IPS-18c (cell line): ENCODE measurements around the gene DDIAS.

ENCODE experiments used
- H3K4me3 ChIP-seq: 2 replicates; pipeline ENCODE4 v1.7.0; 2013; ENCODE audit warnings: low read depth, mild to moderate bottlenecking, low read length, moderate library complexity; ENCODE audit not compliant: insufficient read depth
- H3K9me3 ChIP-seq: one replicate; pipeline ENCODE4 v1.6.1; 2013; ENCODE audit warnings: mild to moderate bottlenecking, low read length, moderate library complexity; ENCODE audit not compliant: control insufficient read depth, insufficient read depth

The DDIAS gene

DNA sequence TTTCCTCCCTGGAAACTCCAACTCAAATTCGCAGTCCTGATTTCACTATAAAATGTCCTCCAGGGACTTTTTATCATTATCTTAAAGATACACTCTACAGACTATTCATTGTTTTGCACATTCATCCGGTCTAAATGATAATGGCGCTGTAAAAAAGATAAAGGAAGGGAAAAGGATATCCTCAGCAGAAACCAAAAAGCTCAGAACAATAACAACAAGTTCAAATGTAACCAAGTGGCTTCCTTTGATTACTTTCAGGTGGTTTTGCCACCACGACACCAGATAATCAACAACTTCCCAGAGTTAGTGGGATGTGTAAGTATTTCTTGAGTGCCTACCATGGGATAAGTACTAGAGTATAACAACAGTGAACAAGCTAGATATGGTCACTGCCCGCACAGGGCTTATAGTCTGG is 27.6 kb upstream of the DDIAS start:
- no peak overlapping the region for H3K4me3 ChIP-seq
- H3K9me3 ChIP-seq: peaks cover 5% of the 10 kb centered on the region

- H3K9me3 ChIP-seq: peaks cover 5% of the 10 kb centered on the region
- no peak overlapping the region for H3K4me3 ChIP-seq
These were observed 26.7 kb upstream of the DDIAS start for GRCh38 chr11:82874646-82875523.

GRCh38 chr11:82883853-82884252 is 17.7 kb upstream of the DDIAS start:
- no peak overlapping the region for H3K4me3 ChIP-seq
- peaks cover 3% of the 10 kb centered on the region for H3K9me3 ChIP-seq

- Histone ChIP-seq H3K9me3 (no peaks in the 10 kb centered on the region), H3K4me3 (no peak overlapping the region)
These were observed 12.2 kb upstream of the DDIAS start for GRCh38 chr11:82889133-82890001.

DNA sequence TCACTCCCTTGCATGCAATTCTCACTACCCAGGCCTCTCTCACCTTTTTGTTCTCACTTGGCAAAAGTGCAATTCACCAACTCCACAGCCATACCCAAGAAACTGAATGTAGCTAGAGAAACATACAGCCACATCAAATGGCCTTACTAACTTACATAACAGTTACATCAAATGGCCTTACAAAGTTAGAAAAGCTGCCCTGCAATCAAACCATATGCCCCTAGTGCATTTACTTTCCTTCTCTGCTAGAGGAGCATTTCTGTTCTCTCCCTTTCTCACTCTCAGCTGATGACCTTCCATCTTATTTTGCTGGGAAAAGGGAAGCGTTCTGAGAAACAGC is 11.6 kb upstream of the DDIAS start:
- H3K4me3 ChIP-seq: no peak overlapping the region

GRCh38 chr11:82890936-82891335 is 10.6 kb upstream of the DDIAS start:
- H3K4me3 ChIP-seq: no peak overlapping the region
- no peaks in the 10 kb centered on the region for H3K9me3 ChIP-seq

More for the DNA sequence above, 11.6 kb upstream of the DDIAS start:
- H3K9me3 ChIP-seq: no peaks in the 10 kb centered on the region

DNA sequence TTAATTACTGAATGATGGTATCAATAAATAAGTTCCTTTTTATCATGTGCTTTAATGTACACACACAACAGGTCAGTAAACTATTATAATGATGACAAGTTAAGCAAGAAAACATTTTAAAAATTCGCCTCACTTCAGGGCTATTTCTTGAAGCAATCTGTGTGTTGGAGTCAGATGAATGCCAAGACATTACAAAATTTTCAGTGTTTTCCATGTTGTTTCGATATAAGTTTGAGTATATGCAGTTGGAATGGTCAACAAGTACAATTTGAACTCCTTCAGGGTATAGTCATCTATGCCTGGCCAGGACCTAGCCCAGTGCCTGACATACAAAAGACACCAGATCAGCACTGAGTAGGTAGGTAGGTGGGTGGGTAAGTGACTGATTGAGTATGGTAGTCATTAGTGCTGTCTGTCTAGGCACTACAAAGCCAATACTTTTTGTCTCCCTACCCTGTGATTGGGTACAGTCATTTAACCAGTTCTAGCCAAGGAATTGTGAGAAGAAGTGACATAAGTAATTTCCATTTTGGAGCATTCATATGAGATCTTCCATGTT is 8.8 kb upstream of the DDIAS start:
- H3K9me3 ChIP-seq: no peaks in the 10 kb centered on the region
- no peak overlapping the region for H3K4me3 ChIP-seq

GRCh38 chr11:82895437-82896091 is 6.0 kb upstream of the DDIAS start:
- H3K4me3 ChIP-seq: no peak overlapping the region
- H3K9me3 ChIP-seq: no peaks in the 10 kb centered on the region

DNA sequence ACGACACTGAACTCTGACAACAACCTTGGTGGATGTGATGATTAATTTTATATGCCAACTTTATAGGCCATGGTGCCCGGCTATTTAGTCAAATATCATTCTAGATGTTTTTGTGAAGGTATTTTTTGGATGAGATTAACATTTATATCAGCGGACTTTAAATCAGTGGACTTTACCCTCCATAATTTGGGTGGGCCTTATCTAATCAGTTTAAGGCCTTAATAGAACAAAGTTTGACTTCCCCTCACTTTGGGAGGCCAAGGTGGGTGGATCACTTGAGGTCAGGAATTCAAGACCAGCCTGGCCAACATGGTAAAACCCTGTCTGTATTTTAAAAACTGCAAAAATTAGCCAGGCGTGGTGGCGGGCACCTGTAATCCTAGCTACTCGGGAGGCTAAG is 5.4 kb upstream of the DDIAS start:
- Histone ChIP-seq H3K4me3 (no peak overlapping the region), H3K9me3 (no peaks in the 10 kb centered on the region)

- Histone ChIP-seq H3K9me3 (no peaks in the 10 kb centered on the region), H3K4me3 (no peak overlapping the region)
These were observed 3.3 kb upstream of the DDIAS start for GRCh38 chr11:82898241-82898640.

GRCh38 chr11:82899186-82899820 is 2.2 kb upstream of the DDIAS start:
- no peaks in the 10 kb centered on the region for H3K9me3 ChIP-seq
- peak overlapping the region; percentile 76 for H3K4me3 ChIP-seq

DNA sequence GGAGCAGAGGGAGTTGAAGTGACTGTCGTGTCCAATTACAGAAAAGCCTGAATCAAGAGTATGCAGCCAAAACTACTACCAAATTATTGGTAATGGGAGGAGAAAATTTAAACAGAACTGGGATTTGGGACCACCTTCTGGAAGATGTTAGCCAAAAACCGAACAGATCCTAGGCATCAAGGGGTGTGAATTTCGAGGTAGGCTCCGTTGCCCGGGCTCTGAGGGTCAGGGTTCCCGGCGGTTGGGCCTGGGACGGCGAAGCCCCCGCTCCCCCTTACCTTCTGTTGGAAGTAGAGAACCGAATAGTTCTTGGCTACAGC is 1.6 kb upstream of the DDIAS start:
- no peaks in the 10 kb centered on the region for H3K9me3 ChIP-seq
- H3K4me3 ChIP-seq: peak overlapping the region; percentile 76

DNA sequence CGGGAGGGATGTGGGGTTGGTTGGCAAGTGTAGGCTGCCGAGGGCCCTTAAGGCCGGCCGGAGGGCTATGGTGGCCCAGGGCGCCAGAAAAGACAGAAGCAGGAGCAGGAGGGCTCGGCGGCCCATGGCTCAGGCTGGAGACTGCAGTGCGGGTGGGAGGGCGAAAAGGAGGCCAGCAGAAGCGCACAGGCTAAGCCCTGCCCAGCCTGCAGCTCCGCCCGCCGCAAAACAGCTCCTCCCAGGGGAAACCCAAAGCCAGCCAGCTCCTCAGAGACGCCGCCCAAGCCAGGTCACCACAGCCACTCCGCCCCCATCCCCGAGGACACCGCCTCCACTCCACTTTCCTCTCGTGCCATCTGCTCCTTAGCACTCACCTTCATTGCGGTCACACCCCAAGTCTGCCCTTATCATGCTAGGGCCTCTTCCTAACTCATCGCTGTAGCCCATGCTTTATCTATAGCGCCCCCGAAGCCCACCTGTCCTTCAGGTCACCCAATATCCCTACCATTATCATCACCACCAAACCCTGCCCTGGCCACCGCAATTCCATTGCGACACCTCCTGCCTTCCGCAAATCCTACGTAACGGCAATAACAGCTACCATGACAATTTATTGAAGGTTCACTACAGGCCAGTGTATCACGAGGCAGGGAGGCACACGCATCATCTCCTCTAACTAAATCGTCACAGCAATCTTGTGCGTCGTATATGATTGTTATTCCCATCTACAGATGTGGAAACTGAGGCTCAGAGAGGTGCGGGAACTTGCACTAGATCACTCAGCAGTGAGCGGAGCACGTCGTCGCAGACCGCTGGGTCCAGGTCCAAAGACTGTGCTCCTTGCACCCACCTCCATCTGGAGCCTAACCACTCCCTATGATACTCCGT is 1.0 kb upstream of the DDIAS start, which contains the start of gene PRCP:
PRCP (minus strand) TSS at position 154 of the 888 bp plus-strand sequence; CDS start at position 126, 28 bp downstream.
- no peaks in the 10 kb centered on the region for H3K9me3 ChIP-seq

GRCh38 chr11:82901922-82902485 is 468 bp downstream of the DDIAS start:
- H3K9me3 ChIP-seq: no peaks in the 10 kb centered on the region
- H3K4me3 ChIP-seq: peak overlapping the region; percentile 76

More for the DNA sequence above, 1.0 kb upstream of the DDIAS start, which contains the start of gene PRCP:
- peak within 1 kb of the TSS; percentile 76 for H3K4me3 ChIP-seq

DNA sequence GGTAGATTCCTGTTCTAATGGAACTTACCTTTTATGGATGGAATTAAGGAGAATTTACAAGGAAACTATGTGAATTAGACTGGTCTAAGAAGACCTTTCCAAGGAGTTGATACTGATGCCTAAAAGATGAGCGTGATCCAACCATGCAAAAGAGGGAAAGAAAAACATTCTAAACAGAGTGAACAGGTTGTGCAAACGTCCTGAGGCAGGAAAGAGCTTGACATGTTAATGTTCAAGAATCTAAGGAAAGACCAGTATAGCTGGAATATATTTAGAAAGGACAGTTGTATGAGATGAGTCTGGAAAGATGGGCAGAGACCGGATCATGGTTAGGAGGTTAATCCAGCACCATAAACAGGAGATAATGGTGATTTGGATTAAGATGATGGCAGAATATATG is 1.3 kb downstream of the DDIAS start:
- no peaks in the 10 kb centered on the region for H3K9me3 ChIP-seq
- H3K4me3 ChIP-seq: peak overlapping the region; percentile 20; the same call in 1 of the 2 replicates
